Airway epithelial cell (primary cell): ENCODE data around the gene MEDAG. TPM values are rescaled to one million over a fixed set of nuclear protein-coding genes. Genes with fewer than 3 reads are reported as not detected.

Experiments used
- total RNA-seq: library from RNA; depleted of rRNA; stranded (reverse); fragments of >200 nt; gene quantifications from 2 replicates; pipeline ENCODE4 v1.2.3, GENCODE V29; 2015

MEDAG gene
- not detected in 2 replicates for total RNA-seq

DNA sequence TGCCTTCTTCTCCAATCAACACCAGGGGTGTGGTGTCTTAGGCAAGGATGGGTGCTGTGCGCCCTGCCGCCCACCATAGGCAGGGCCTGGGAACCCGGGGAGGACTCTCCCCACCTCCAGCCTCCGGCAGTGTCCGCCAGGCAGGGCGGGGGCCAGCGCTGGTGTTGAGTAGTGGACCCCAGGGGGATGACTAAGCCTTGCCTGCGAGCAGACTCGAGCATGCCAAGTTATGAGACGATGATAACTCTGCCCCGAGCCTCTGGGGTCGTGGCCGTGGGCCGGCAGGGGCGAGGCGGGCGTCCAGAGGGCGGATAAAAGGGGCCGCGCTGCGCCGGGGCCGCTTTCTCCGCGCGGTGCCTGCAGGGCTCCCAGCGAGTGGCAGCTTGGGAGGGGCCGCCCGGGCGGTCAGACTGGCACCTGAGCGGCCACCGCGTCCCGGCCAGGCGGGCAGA lies at the start of gene MEDAG:
MEDAG (plus strand) TSS at position 340 of the 452 bp plus-strand sequence. CDS start 245 bp downstream, outside the sequence.

DNA sequence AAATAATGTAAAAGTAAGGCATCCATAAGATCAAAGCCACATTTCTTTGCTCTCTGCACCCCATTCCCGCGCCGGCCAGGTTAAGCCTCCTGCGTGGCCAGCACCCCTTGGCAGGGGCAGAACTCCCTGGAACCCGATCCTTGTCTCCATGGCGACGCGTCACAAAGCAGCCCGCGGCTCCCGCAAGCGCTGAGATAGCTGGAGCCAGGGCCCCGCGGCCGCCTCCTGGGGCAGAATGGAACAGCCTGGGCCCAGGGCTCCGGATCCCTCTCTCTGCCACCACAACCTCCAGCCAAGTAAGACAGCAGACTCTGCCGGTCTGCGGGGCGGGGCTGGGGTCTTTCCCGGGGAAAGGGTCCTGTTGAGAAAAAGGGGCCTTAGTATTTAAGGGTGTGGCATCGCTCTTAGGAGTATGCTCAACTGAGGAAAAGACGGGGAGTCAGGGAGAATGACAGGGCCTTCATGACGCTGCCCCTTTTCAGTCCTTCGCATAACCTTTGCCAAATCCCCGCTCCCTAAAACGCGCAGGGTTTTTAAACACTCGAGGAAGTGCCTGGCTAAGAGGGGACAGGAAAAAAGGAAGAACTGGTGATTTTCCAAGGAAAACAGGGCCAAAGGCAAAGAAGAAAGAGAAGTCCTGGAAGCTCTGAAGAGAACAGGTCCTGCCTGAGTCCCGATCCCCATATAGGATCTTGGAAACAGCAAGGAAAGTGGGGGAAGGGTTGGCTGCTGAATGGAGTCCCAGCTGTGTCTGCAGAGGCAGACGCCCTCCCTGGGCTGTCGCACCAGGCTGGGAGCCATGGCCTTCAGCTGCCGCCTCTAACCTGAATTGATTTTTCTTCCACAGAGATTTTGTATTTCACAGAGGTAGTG lies 26.6 kb downstream of the MEDAG start, which contains the start of gene TEX26:
TEX26 (plus strand) TSS at position 176 of the 873 bp plus-strand sequence; CDS start at position 236, 60 bp downstream.

Other genes with a start within 250 kb of the MEDAG start
- gene ALOX5AP, start 170.7 kb upstream of the MEDAG start, total RNA-seq, result not detected in 2 replicates
- gene TEX26, start 26.4 kb downstream of the MEDAG start, total RNA-seq, result not detected in 2 replicates